CD8-positive, alpha-beta memory T cell (primary cell): ENCODE data around the gene ADAT1. TPM values are rescaled to one million over a fixed set of nuclear protein-coding genes. Genes with fewer than 3 reads are reported as not detected.

Experiments used
- CTCF ChIA-PET: fragments of 350-600 bp; sonication (Branson Sonifier 250); formaldehyde crosslinking; loops from one replicate; lab custom pipeline; 2021; ENCODE audit warnings: antibody characterized with exemption; lab: Charles Lee
- POLR2A ChIA-PET: fragments of 350-600 bp; sonication (Branson Sonifier 250); formaldehyde crosslinking; loops from one replicate; lab custom pipeline; 2021; ENCODE audit warnings: antibody characterized with exemption; lab: Charles Lee
- DNase-seq, 5 donors: peaks; one replicate each; pipeline versions ENCODE4 v3.0.0 to v3.0.0-alpha.2; 2020 to 2022; ENCODE audit warnings: mixed read lengths in 1 of 5
- H3K27ac ChIP-seq: one replicate; pipeline ENCODE4 v1.7.0; 2013; ENCODE audit warnings: low read depth, mild to moderate bottlenecking, low read length, moderate library complexity
- H3K27me3 ChIP-seq: 2 replicates; pipeline ENCODE4 v1.7.0; 2013; ENCODE audit warnings: low read length, mild to moderate bottlenecking; ENCODE audit not compliant: insufficient read depth, poor library complexity, severe bottlenecking
- H3K36me3 ChIP-seq: 2 replicates; pipeline ENCODE4 v1.7.0; 2013; ENCODE audit warnings: mild to moderate bottlenecking, low read length, moderate library complexity; ENCODE audit not compliant: insufficient read depth
- H3K4me1 ChIP-seq: 2 replicates; pipeline ENCODE4 v1.7.0; 2013; ENCODE audit warnings: mild to moderate bottlenecking, low read length, moderate library complexity; ENCODE audit not compliant: insufficient read depth
- H3K4me3 ChIP-seq: 2 replicates; pipeline ENCODE4 v1.7.0; 2013; ENCODE audit warnings: mild to moderate bottlenecking, low read length
- H3K9me3 ChIP-seq: 2 replicates; pipeline ENCODE4 v1.7.0; 2013; ENCODE audit warnings: mild to moderate bottlenecking, low read length
- H3K27ac Mint-ChIP-seq, 8 donors: one replicate each; pipeline ENCODE4 v1.8.0; 2020 to 2021; ENCODE audit warnings: mixed read lengths in 8 of 8, mild to moderate bottlenecking in 6 of 8, inconsistent platforms in 3 of 8, moderate library complexity in 3 of 8
- H3K27me3 Mint-ChIP-seq, 2 donors: one replicate each; pipeline ENCODE4 v1.8.0; 2020 to 2021; ENCODE audit warnings: mixed read lengths in 2 of 2, mild to moderate bottlenecking in 1 of 2, moderate library complexity in 1 of 2
- H3K36me3 Mint-ChIP-seq, 3 donors: one replicate each; pipeline ENCODE4 v1.8.0; 2020 to 2021; ENCODE audit warnings: mixed read lengths in 3 of 3, inconsistent platforms in 1 of 3, mild to moderate bottlenecking in 1 of 3
- H3K4me1 Mint-ChIP-seq, 3 donors: one replicate each; pipeline ENCODE4 v1.8.0; 2020 to 2021; ENCODE audit warnings: mixed read lengths in 3 of 3, inconsistent platforms in 1 of 3, mild to moderate bottlenecking in 1 of 3
- H3K4me3 Mint-ChIP-seq, 7 donors: one replicate each; pipeline ENCODE4 v1.8.0; 2020 to 2021; ENCODE audit warnings: mixed read lengths in 7 of 7, mild to moderate bottlenecking in 6 of 7, moderate library complexity in 4 of 7, inconsistent platforms in 2 of 7
- H3K9me3 Mint-ChIP-seq, 5 donors: one replicate each; pipeline ENCODE4 v1.8.0; 2020 to 2022; ENCODE audit warnings: mixed read lengths in 5 of 5, mild to moderate bottlenecking in 3 of 5, moderate library complexity in 2 of 5, inconsistent platforms in 1 of 5
- polyA plus RNA-seq: library from polyadenylated mRNA; unstranded; fragments of 300-500 nt; fragmentation: Illumina TruSeq; gene quantifications from one replicate; pipeline ENCODE4 v1.2.3, GENCODE V29; 2021
- total RNA-seq, 2 experiments: library from RNA; stranded (reverse); gene quantifications; one replicate each; pipeline ENCODE4 v1.2.3, GENCODE V29; 2021

Gene ADAT1
- 10 to 100 TPM; 57.9 to 59.8 TPM for total RNA-seq
- 70.5 TPM for polyA plus RNA-seq

- H3K9me3 ChIP-seq = no peaks in the 10 kb centered on the region
- ChIA-PET POLR2A (interaction anchor here (0.6 to 4.6 kb wide), 11 partner anchors 26 to 638 kb away, joined by 3 to 148 read pairs (median 7); partner anchors contain the start of genes CFDP1, GABARAPL2, KARS1 and TERF2IP), CTCF (interaction anchor here (0.9 to 4.4 kb wide), 12 partner anchors 22 to 189 kb away, joined by 3 to 46 read pairs (median 5); partner anchors contain the start of genes CFDP1, GABARAPL2, KARS1 and TERF2IP)
- H3K27me3 Mint-ChIP-seq = no peaks in the 10 kb centered on the region
- peak within 1 kb of the TSS; percentile 95 to 99 (median 96) for H3K4me3 Mint-ChIP-seq
- H3K9me3 Mint-ChIP-seq = peaks cover 0 to 3% (median 0%) of the 10 kb centered on the region in 5 donors
- peaks cover 60% of the 10 kb centered on the region for H3K4me1 ChIP-seq
- peak within 1 kb of the TSS; percentile 96 for H3K27ac ChIP-seq
- H3K4me3 ChIP-seq = peak within 1 kb of the TSS; percentile 75
- peaks cover 23 to 56% (median 34%) of the 10 kb centered on the region in 3 donors for H3K36me3 Mint-ChIP-seq
- peak within 1 kb of the TSS; percentile 95 to 100 (median 98) for H3K27ac Mint-ChIP-seq
- DNase-seq = peak; percentile 96 to 99 (median 98)
- peaks cover 30% of the 10 kb centered on the region for H3K36me3 ChIP-seq
- no peaks in the 10 kb centered on the region for H3K27me3 ChIP-seq
- peaks cover 64 to 86% (median 78%) of the 10 kb centered on the region in 3 donors for H3K4me1 Mint-ChIP-seq
Measured at GRCh38 chr16:75622761-75623605, at the start of gene ADAT1. ADAT1 (minus strand) TSS chr16:75623281; CDS start chr16:75620799, 2,482 bp downstream.

GRCh38 chr16:75667503-75667902 is 44.4 kb upstream of the ADAT1 start:
- DNase-seq = no peak
- H3K36me3 ChIP-seq = no peaks in the 10 kb centered on the region
- Mint-ChIP-seq H3K27me3 (no peaks in the 10 kb centered on the region), H3K9me3 (no peaks in the 10 kb centered on the region), H3K4me3 (no peak overlapping the region), H3K27ac (no peak overlapping the region), H3K4me1 (peaks cover 0 to 3% (median under 1%) of the 10 kb centered on the region in 3 donors), H3K36me3 (peaks cover 0 to 2% (median 0%) of the 10 kb centered on the region in 3 donors)
- H3K4me3 ChIP-seq = no peak overlapping the region
- ChIA-PET CTCF (no interaction called here), POLR2A (no interaction called here)
- H3K27me3 ChIP-seq = no peaks in the 10 kb centered on the region
- H3K4me1 ChIP-seq = no peaks in the 10 kb centered on the region
- no peak overlapping the region for H3K27ac ChIP-seq
- no peaks in the 10 kb centered on the region for H3K9me3 ChIP-seq

GRCh38 chr16:75660726-75661302 is 37.7 kb upstream of the ADAT1 start:
- peaks cover 23% of the 10 kb centered on the region for H3K36me3 ChIP-seq
- Mint-ChIP-seq H3K4me1 (peaks cover 14 to 38% (median 36%) of the 10 kb centered on the region in 3 donors), H3K27me3 (no peaks in the 10 kb centered on the region), H3K9me3 (no peaks in the 10 kb centered on the region), H3K27ac (peak overlapping the region in 3 of 8 donors; percentile 10 to 93 (median 29)), H3K4me3 (no peak overlapping the region), H3K36me3 (peaks cover 0 to 53% (median 13%) of the 10 kb centered on the region in 3 donors)
- H3K9me3 ChIP-seq = no peaks in the 10 kb centered on the region
- H3K27me3 ChIP-seq = no peaks in the 10 kb centered on the region
- H3K4me3 ChIP-seq = no peak overlapping the region
- POLR2A ChIA-PET = no interaction called here
- H3K27ac ChIP-seq = no peak overlapping the region
- no peak for DNase-seq
- CTCF ChIA-PET = interaction anchor here (1.1 to 1.9 kb wide), 2 partner anchors 11 to 16 kb away, joined by 3 to 5 read pairs; partner anchors contain the start of gene CPHXL2
- no peaks in the 10 kb centered on the region for H3K4me1 ChIP-seq

- Mint-ChIP-seq H3K27me3 (no peaks in the 10 kb centered on the region), H3K9me3 (no peaks in the 10 kb centered on the region), H3K4me1 (peaks cover 14 to 42% (median 41%) of the 10 kb centered on the region in 3 donors), H3K36me3 (peaks cover 0 to 58% (median 14%) of the 10 kb centered on the region in 3 donors), H3K27ac (peak overlapping the region in 2 of 8 donors; percentile 32 to 47), H3K4me3 (no peak overlapping the region)
- DNase-seq = no peak
- H3K27me3 ChIP-seq = no peaks in the 10 kb centered on the region
- H3K36me3 ChIP-seq = peaks cover 28% of the 10 kb centered on the region
- no peaks in the 10 kb centered on the region for H3K4me1 ChIP-seq
- ChIA-PET CTCF (interaction anchor here (1.1 kb wide), 1 partner anchor 16 kb away, joined by 3 read pairs; the partner anchor contains the start of gene CPHXL2), POLR2A (no interaction called here)
- no peaks in the 10 kb centered on the region for H3K9me3 ChIP-seq
- no peak overlapping the region for H3K4me3 ChIP-seq
- H3K27ac ChIP-seq = no peak overlapping the region
Measured at GRCh38 chr16:75660321-75660720, 37.2 kb upstream of the ADAT1 start.

- Histone ChIP-seq H3K4me1 (peaks cover 13% of the 10 kb centered on the region), H3K9me3 (no peaks in the 10 kb centered on the region), H3K27me3 (no peaks in the 10 kb centered on the region), H3K36me3 (peaks cover 39% of the 10 kb centered on the region), H3K27ac (no peak overlapping the region), H3K4me3 (no peak overlapping the region)
- ChIA-PET CTCF (no interaction called here), POLR2A (no interaction called here)
- no peaks in the 10 kb centered on the region for H3K9me3 Mint-ChIP-seq
- H3K4me1 Mint-ChIP-seq = peaks cover 27 to 58% (median 58%) of the 10 kb centered on the region in 3 donors
- no peaks in the 10 kb centered on the region for H3K27me3 Mint-ChIP-seq
- peaks cover 0 to 72% (median 21%) of the 10 kb centered on the region in 3 donors for H3K36me3 Mint-ChIP-seq
- peak overlapping the region in 2 of 8 donors; percentile 50 to 59 for H3K27ac Mint-ChIP-seq
- no peak for DNase-seq
- H3K4me3 Mint-ChIP-seq = no peak overlapping the region
Measured at GRCh38 chr16:75658175-75658574, 35.1 kb upstream of the ADAT1 start.

GRCh38 chr16:75653922-75654321 is 30.8 kb upstream of the ADAT1 start:
- Histone ChIP-seq H3K27ac (no peak overlapping the region), H3K4me3 (no peak overlapping the region), H3K36me3 (peaks cover 39% of the 10 kb centered on the region), H3K9me3 (no peaks in the 10 kb centered on the region), H3K4me1 (peaks cover 38% of the 10 kb centered on the region), H3K27me3 (no peaks in the 10 kb centered on the region)
- peaks cover 56 to 84% (median 81%) of the 10 kb centered on the region in 3 donors for H3K4me1 Mint-ChIP-seq
- ChIA-PET POLR2A (no interaction called here), CTCF (no interaction called here)
- peaks cover 0 to 72% (median 28%) of the 10 kb centered on the region in 3 donors for H3K36me3 Mint-ChIP-seq
- H3K27me3 Mint-ChIP-seq = no peaks in the 10 kb centered on the region
- DNase-seq = no peak
- peak overlapping the region; percentile 74 to 97 (median 83) for H3K27ac Mint-ChIP-seq
- H3K4me3 Mint-ChIP-seq = peak overlapping the region in 5 of 7 donors; percentile 43 to 99 (median 65)
- no peaks in the 10 kb centered on the region for H3K9me3 Mint-ChIP-seq

GRCh38 chr16:75648265-75649076 is 25.4 kb upstream of the ADAT1 start:
- H3K9me3 ChIP-seq = no peaks in the 10 kb centered on the region
- Mint-ChIP-seq H3K27ac (peak overlapping the region; percentile 95 to 100 (median 98)), H3K4me3 (peak overlapping the region; percentile 95 to 100 (median 99)), H3K4me1 (peaks cover 65 to 75% (median 73%) of the 10 kb centered on the region in 3 donors), H3K36me3 (peaks cover 4 to 60% (median 11%) of the 10 kb centered on the region in 3 donors), H3K27me3 (peaks cover 0 to 2% of the 10 kb centered on the region in 2 donors), H3K9me3 (no peaks in the 10 kb centered on the region)
- peak; percentile 79 to 90 (median 82) for DNase-seq
- H3K27me3 ChIP-seq = no peaks in the 10 kb centered on the region
- peaks cover 61% of the 10 kb centered on the region for H3K4me1 ChIP-seq
- H3K4me3 ChIP-seq = peak overlapping the region; percentile 81
- CTCF ChIA-PET = interaction anchor here (0.9 to 5.5 kb wide), 18 partner anchors 13 to 215 kb away, joined by 3 to 46 read pairs (median 6); partner anchors contain the start of genes ADAT1, CFDP1, GABARAPL2 and TMEM170A
- H3K27ac ChIP-seq = peak overlapping the region; percentile 97
- peaks cover 17% of the 10 kb centered on the region for H3K36me3 ChIP-seq
- POLR2A ChIA-PET = interaction anchor here (0.9 to 5.0 kb wide), 14 partner anchors 21 to 1542 kb away, joined by 3 to 148 read pairs (median 10); partner anchors contain the start of genes ADAT1, CFDP1, GABARAPL2 and TMEM170A
